OCI-LY3 (cell line): ENCODE data around the gene LCNL1.

Experiments used
- EZH2phosphoT487 ChIP-seq: fragments of 200-600 bp; shearing (Covaris generic); IDR thresholded peaks from 2 replicates; pipeline ENCODE4 v1.6.1; 2018; ENCODE audit warnings: antibody characterized with exemption, mixed run types, low read depth
- TF ChIP-seq, protein P1 (sequence below): fragments of 200-600, 300-600 bp; sonication (generic); IDR thresholded peaks from 2 replicates; pipeline ENCODE4 v1.5.1; 2014; ENCODE audit warnings: antibody characterized with exemption, low read length, low read depth

- TF ChIP-seq, protein P1, sequence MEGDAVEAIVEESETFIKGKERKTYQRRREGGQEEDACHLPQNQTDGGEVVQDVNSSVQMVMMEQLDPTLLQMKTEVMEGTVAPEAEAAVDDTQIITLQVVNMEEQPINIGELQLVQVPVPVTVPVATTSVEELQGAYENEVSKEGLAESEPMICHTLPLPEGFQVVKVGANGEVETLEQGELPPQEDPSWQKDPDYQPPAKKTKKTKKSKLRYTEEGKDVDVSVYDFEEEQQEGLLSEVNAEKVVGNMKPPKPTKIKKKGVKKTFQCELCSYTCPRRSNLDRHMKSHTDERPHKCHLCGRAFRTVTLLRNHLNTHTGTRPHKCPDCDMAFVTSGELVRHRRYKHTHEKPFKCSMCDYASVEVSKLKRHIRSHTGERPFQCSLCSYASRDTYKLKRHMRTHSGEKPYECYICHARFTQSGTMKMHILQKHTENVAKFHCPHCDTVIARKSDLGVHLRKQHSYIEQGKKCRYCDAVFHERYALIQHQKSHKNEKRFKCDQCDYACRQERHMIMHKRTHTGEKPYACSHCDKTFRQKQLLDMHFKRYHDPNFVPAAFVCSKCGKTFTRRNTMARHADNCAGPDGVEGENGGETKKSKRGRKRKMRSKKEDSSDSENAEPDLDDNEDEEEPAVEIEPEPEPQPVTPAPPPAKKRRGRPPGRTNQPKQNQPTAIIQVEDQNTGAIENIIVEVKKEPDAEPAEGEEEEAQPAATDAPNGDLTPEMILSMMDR, result no peak
- TF ChIP-seq EZH2phosphoT487, result no peak
Observed at GRCh38 chr9:137023583-137023991, 40.8 kb downstream of the LCNL1 start.
